ENCODE results near the gene IL17C. TPM values are rescaled to one million over a fixed set of nuclear protein-coding genes. Genes with fewer than 3 reads are reported as not detected.

IL17C gene
- total RNA-seq, 1 experiment from 2014 or later = 0.28 TPM

- DNase-seq (ENCODE audit: low spot score) = no peak
Measured at GRCh38 chr16:88627531-88628411, 10.6 kb upstream of the IL17C start.

GRCh38 chr16:88628512-88628974, 9.8 kb upstream of the IL17C start:
- DNase-seq (ENCODE audit: low spot score) = no peak

GRCh38 chr16:88629835-88630234, 8.5 kb upstream of the IL17C start:
- no peak for DNase-seq (ENCODE audit: low spot score)

GRCh38 chr16:88630433-88630832, 7.9 kb upstream of the IL17C start:
- no peak for DNase-seq (ENCODE audit: low spot score)

GRCh38 chr16:88630941-88631340, 7.4 kb upstream of the IL17C start:
- DNase-seq (ENCODE audit: low spot score) = no peak

- no peak for DNase-seq (ENCODE audit: low spot score)
Measured at GRCh38 chr16:88631384-88631783, 7.0 kb upstream of the IL17C start.

GRCh38 chr16:88631920-88632586, 6.3 kb upstream of the IL17C start:
- DNase-seq (ENCODE audit: low spot score) = no peak

GRCh38 chr16:88632587-88632930, 5.8 kb upstream of the IL17C start:
- DNase-seq (ENCODE audit: low spot score) = no peak

GRCh38 chr16:88633684-88634140, 4.7 kb upstream of the IL17C start:
- DNase-seq (ENCODE audit: low spot score) = peak; percentile 81

- peak; percentile 43 for DNase-seq (ENCODE audit: low spot score)
Measured at GRCh38 chr16:88634141-88634993, 4.0 kb upstream of the IL17C start.

GRCh38 chr16:88634994-88635670, 3.2 kb upstream of the IL17C start:
- DNase-seq (ENCODE audit: low spot score) = peak; percentile 41

GRCh38 chr16:88635671-88636319, 2.6 kb upstream of the IL17C start:
- no peak for DNase-seq (ENCODE audit: low spot score)

- no peak for DNase-seq (ENCODE audit: low spot score)
Measured at GRCh38 chr16:88636488-88637265, 1.7 kb upstream of the IL17C start.

GRCh38 chr16:88639231-88640038, 1.1 kb downstream of the IL17C start:
- DNase-seq (ENCODE audit: low spot score) = peak; percentile 67

- no peak for DNase-seq (ENCODE audit: low spot score)
Measured at GRCh38 chr16:88640039-88640495, 1.7 kb downstream of the IL17C start.

- DNase-seq (ENCODE audit: low spot score) = no peak
Measured at GRCh38 chr16:88640498-88641247, 2.3 kb downstream of the IL17C start.

GRCh38 chr16:88642881-88643643, 4.7 kb downstream of the IL17C start:
- no peak for DNase-seq (ENCODE audit: low spot score)

GRCh38 chr16:88643644-88643932, 5.2 kb downstream of the IL17C start:
- no peak for DNase-seq (ENCODE audit: low spot score)

Data from HT-29 (cell line).